ENCODE results near the gene BICC1. TPM values are rescaled to one million over a fixed set of nuclear protein-coding genes. Genes with fewer than 3 reads are reported as not detected.

Gene BICC1
- total and polyA plus RNA-seq, 2 donors (not counting 1 experiment from before 2014, with no cell fraction given): not detected

- H3K36me3 ChIP-seq (replicated peaks in 1 of 2; ENCODE audit: control extremely low read depth in 1 of 2, control insufficient read depth in 1 of 2, extremely low read depth in 1 of 2, insufficient read depth in 2 of 2, low read length in 1 of 2): no peaks in the 10 kb centered on the region
- no peak overlapping the region for H2AFZ ChIP-seq (ENCODE audit: insufficient read depth, low read depth, low read length, poor library complexity, severe bottlenecking)
- DNase-seq (no peak), ATAC-seq (ENCODE audit: low read depth) (no peak)
- H4K20me1 ChIP-seq (ENCODE audit: control insufficient read depth, insufficient read depth, low read length, poor library complexity, severe bottlenecking): no peaks in the 10 kb centered on the region
- H3K9me3 ChIP-seq (ENCODE audit: control extremely low read depth in 1 of 3, control insufficient read depth in 2 of 3, insufficient read depth in 1 of 3, low read length in 2 of 3): peaks cover 3 to 12% (median 8%) of the 10 kb centered on the region in 3 donors
- Mint-ChIP-seq H3K4me1 (no peaks in the 10 kb centered on the region), H3K9me3 (ENCODE audit: insufficient read depth) (peaks cover 7% of the 10 kb centered on the region), H3K27ac (no peak overlapping the region), H3K4me3 (no peak overlapping the region), H3K27me3 (no peaks in the 10 kb centered on the region)
- TF ChIP-seq, protein P1, sequence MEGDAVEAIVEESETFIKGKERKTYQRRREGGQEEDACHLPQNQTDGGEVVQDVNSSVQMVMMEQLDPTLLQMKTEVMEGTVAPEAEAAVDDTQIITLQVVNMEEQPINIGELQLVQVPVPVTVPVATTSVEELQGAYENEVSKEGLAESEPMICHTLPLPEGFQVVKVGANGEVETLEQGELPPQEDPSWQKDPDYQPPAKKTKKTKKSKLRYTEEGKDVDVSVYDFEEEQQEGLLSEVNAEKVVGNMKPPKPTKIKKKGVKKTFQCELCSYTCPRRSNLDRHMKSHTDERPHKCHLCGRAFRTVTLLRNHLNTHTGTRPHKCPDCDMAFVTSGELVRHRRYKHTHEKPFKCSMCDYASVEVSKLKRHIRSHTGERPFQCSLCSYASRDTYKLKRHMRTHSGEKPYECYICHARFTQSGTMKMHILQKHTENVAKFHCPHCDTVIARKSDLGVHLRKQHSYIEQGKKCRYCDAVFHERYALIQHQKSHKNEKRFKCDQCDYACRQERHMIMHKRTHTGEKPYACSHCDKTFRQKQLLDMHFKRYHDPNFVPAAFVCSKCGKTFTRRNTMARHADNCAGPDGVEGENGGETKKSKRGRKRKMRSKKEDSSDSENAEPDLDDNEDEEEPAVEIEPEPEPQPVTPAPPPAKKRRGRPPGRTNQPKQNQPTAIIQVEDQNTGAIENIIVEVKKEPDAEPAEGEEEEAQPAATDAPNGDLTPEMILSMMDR (IDR thresholded peaks at IDR 0.05): no peak
- no peak for TF ChIP-seq EZH2 (IDR thresholded peaks at IDR 0.05; ENCODE audit: borderline replicate concordance, insufficient read depth, low read depth, low read length, poor library complexity, severe bottlenecking)
- no peak overlapping the region for H3K27ac ChIP-seq (ENCODE audit: low read length in 2 of 2)
- no peak overlapping the region for H3K4me2 ChIP-seq (replicated peaks; ENCODE audit: low read depth, low read length, poor library complexity, severe bottlenecking)
- no CpG with 5 or more reads among the region's 2 CpGs for WGBS (ENCODE audit: insufficient coverage)
- POLR2A ChIA-PET: no interaction called here
- no peaks in the 10 kb centered on the region for H3K27me3 ChIP-seq (replicated peaks in 1 of 4; ENCODE audit: control extremely low read depth in 1 of 4, control insufficient read depth in 3 of 4, insufficient read depth in 4 of 4, low read length in 3 of 4)
- no peaks in the 10 kb centered on the region for H3K4me1 ChIP-seq (ENCODE audit: control insufficient read depth in 2 of 2, insufficient read depth in 2 of 2, low read length in 2 of 2)
- H3K79me2 ChIP-seq (ENCODE audit: control insufficient read depth, insufficient read depth, low read length): no peaks in the 10 kb centered on the region
- H3K9ac ChIP-seq (ENCODE audit: low read length): no peak overlapping the region
- H3K4me3 ChIP-seq (ENCODE audit: control extremely low read depth in 1 of 5, extremely low read depth in 1 of 5, insufficient read depth in 1 of 5, low read depth in 2 of 5, low read length in 4 of 5): no peak overlapping the region
- intact Hi-C loops (cut with micrococcal nuclease): no loop called here
- CTCF ChIA-PET: no interaction called here
These were observed 47.4 kb downstream of the BICC1 start for GRCh38 chr10:58560068-58560467.

- Histone ChIP-seq H3K4me2 (replicated peaks; ENCODE audit: low read depth, low read length, poor library complexity, severe bottlenecking) (no peak overlapping the region), H3K27ac (ENCODE audit: low read length in 2 of 2) (no peak overlapping the region), H3K27me3 (replicated peaks in 1 of 4; ENCODE audit: control extremely low read depth in 1 of 4, control insufficient read depth in 3 of 4, insufficient read depth in 4 of 4, low read length in 3 of 4) (no peaks in the 10 kb centered on the region), H3K9me3 (ENCODE audit: control extremely low read depth in 1 of 3, control insufficient read depth in 2 of 3, insufficient read depth in 1 of 3, low read length in 2 of 3) (peaks cover 0 to 9% (median 8%) of the 10 kb centered on the region in 3 donors), H3K9ac (ENCODE audit: low read length) (no peak overlapping the region), H3K4me3 (ENCODE audit: control extremely low read depth in 1 of 5, extremely low read depth in 1 of 5, insufficient read depth in 1 of 5, low read depth in 2 of 5, low read length in 4 of 5) (no peak overlapping the region), H3K36me3 (replicated peaks in 1 of 2; ENCODE audit: control extremely low read depth in 1 of 2, control insufficient read depth in 1 of 2, extremely low read depth in 1 of 2, insufficient read depth in 2 of 2, low read length in 1 of 2) (no peaks in the 10 kb centered on the region), H2AFZ (ENCODE audit: insufficient read depth, low read depth, low read length, poor library complexity, severe bottlenecking) (no peak overlapping the region), H3K4me1 (ENCODE audit: control insufficient read depth in 2 of 2, insufficient read depth in 2 of 2, low read length in 2 of 2) (no peaks in the 10 kb centered on the region), H4K20me1 (ENCODE audit: control insufficient read depth, insufficient read depth, low read length, poor library complexity, severe bottlenecking) (no peaks in the 10 kb centered on the region), H3K79me2 (ENCODE audit: control insufficient read depth, insufficient read depth, low read length) (no peaks in the 10 kb centered on the region)
- TF ChIP-seq, protein P1 (IDR thresholded peaks at IDR 0.05): no peak
- no peak for TF ChIP-seq EZH2 (IDR thresholded peaks at IDR 0.05; ENCODE audit: borderline replicate concordance, insufficient read depth, low read depth, low read length, poor library complexity, severe bottlenecking)
- CTCF ChIA-PET: no interaction called here
- Mint-ChIP-seq H3K4me1 (no peaks in the 10 kb centered on the region), H3K4me3 (no peak overlapping the region), H3K9me3 (ENCODE audit: insufficient read depth) (peaks cover 9% of the 10 kb centered on the region), H3K27me3 (no peaks in the 10 kb centered on the region), H3K27ac (no peak overlapping the region)
- intact Hi-C loops (cut with micrococcal nuclease): no loop called here
- no CpG with 5 or more reads among the region's 2 CpGs for WGBS (ENCODE audit: insufficient coverage)
- POLR2A ChIA-PET: no interaction called here
- DNase-seq: no peak
- no peak for ATAC-seq (ENCODE audit: low read depth)
These were observed 52.6 kb downstream of the BICC1 start for GRCh38 chr10:58565271-58565670.

Data from B cell (primary cell).